Astrocyte of the cerebellum (primary cell): ENCODE results near the gene UGT1A8.

ENCODE experiments used
- DNase-seq: peaks from one replicate; pipeline ENCODE4 v3.0.0-alpha.2; 2011; ENCODE audit warnings: low read depth
- H3K4me3 ChIP-seq: 2 replicates; pipeline ENCODE4 v1.5.1; 2011; ENCODE audit warnings: mild to moderate bottlenecking, low read depth, low read length, moderate library complexity
- in situ Hi-C: cut with HindIII; loops from 2 replicates; pipeline ENCODE4 v1.10.0; 2017; ENCODE audit warnings: low sequenced_read_pairs
- TF ChIP-seq, protein P1 (sequence below): IDR thresholded peaks from 2 replicates; pipeline ENCODE4 v1.5.1; 2012; ENCODE audit warnings: low read length, low read depth, moderate library complexity, mild to moderate bottlenecking; ENCODE audit errors: missing control alignments

The UGT1A8 gene

DNA sequence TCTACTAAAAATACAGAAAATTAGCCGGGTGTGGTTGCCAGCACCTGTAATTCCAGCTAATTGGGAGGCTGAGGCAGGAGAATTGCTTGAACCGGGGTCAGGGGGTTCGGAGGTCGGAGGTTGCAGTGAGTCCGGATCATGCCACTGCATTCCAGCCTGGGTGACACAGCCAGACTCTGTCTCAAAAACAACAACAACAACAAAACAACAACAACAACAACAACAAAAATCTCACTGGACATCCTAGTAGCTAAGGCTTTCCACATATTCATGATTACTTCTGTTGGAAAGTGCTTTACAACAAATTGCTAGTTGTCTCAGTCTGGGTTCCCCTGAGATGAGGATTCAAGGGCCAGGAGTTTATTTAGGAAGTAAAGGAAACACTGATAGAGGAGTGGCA is 156.4 kb downstream of the UGT1A8 start:
- in situ Hi-C loops: no loop called here
- no peak overlapping the region for H3K4me3 ChIP-seq
- TF ChIP-seq, protein P1, sequence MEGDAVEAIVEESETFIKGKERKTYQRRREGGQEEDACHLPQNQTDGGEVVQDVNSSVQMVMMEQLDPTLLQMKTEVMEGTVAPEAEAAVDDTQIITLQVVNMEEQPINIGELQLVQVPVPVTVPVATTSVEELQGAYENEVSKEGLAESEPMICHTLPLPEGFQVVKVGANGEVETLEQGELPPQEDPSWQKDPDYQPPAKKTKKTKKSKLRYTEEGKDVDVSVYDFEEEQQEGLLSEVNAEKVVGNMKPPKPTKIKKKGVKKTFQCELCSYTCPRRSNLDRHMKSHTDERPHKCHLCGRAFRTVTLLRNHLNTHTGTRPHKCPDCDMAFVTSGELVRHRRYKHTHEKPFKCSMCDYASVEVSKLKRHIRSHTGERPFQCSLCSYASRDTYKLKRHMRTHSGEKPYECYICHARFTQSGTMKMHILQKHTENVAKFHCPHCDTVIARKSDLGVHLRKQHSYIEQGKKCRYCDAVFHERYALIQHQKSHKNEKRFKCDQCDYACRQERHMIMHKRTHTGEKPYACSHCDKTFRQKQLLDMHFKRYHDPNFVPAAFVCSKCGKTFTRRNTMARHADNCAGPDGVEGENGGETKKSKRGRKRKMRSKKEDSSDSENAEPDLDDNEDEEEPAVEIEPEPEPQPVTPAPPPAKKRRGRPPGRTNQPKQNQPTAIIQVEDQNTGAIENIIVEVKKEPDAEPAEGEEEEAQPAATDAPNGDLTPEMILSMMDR: no peak
- DNase-seq: no peak

DNA sequence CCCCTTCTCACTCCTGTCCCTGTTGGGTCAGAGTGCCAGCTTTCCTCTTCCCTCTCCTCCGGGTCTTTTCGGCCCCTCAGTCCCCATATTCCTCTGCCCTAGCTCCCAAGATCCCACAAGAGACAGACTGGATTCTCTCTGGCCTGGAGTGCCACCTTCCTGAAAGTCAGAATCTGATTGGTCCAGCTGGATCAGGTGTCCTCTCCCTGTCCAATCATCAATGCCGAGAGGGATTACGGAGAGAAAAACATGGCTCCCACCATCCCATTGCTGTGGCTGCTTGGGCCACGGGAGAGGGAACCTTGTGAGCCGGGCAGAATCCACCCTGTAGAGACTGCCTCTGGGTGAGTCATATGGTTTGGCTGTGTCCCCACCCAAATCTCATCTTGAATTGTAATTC is 158.0 kb downstream of the UGT1A8 start:
- TF ChIP-seq, protein P1: no peak
- no peak overlapping the region for H3K4me3 ChIP-seq
- in situ Hi-C loops: no loop called here
- no peak for DNase-seq

DNA sequence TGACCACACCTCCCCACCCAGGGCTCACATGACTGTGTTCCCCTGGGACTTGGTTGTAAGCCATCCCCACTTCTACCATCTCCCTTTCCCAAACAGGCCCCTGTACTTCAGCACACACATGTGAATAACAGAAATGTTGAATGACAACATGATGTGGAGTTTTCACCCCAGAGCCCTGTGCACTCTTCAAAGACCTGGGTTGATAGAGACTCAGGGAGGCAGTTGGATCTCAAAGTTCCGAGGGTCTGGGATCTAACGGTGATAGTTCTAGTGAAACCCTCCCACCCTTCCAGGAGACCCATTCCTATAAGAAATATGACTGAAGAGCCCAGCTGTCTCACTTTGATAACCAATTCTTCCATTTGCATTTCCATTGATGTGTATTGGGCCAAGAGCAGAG is 160.6 kb downstream of the UGT1A8 start, which contains the start of gene MROH2A:
Gene MROH2A (plus strand): TSS at position 301 of the 400 bp plus-strand sequence. CDS start 1,029 bp downstream, outside the sequence.
- H3K4me3 ChIP-seq: no peak within 1 kb of the TSS
- TF ChIP-seq, protein P1: no peak
- DNase-seq: no peak
- in situ Hi-C loops: no loop called here

DNA sequence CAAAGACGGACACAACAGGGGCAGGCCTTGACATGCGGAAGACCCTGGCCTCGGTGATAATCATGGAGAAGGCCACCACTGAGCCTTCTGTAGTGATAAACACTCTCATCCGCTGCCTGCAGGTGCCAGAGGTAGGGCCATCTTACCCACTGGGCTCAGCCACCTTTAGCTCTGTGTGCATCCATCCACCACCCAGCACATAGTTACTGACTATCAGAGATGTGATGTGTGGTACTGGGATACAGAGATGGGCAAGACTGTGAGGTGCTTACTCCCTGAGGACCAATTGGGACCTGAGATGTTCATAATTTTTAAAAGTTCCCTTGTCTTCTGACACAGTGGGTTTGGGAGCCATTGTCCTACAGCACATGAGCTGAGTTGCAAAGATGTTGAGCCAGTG is 162.3 kb downstream of the UGT1A8 start:
- in situ Hi-C loops: no loop called here
- TF ChIP-seq, protein P1: no peak
- no peak for DNase-seq
- H3K4me3 ChIP-seq: no peak overlapping the region

DNA sequence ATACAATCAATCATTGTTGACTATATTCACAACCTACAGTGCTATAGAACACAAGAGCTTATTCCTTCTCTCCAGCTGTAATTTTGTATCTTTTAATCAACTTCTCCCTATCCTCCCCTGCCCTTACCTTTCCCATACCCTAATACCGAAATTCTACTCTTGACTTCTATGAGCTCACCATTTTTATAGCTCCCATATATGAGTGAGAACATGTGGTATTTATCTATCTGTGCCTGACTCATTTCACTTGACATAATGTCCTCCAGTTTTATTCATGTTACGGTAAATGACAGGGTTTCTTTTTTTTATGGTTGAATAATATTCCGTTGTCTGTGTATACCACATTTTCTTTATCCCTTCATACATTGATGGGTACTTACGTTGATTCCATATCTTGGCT is 163.3 kb downstream of the UGT1A8 start:
- no peak overlapping the region for H3K4me3 ChIP-seq
- in situ Hi-C loops: no loop called here
- TF ChIP-seq, protein P1: no peak
- no peak for DNase-seq

DNA sequence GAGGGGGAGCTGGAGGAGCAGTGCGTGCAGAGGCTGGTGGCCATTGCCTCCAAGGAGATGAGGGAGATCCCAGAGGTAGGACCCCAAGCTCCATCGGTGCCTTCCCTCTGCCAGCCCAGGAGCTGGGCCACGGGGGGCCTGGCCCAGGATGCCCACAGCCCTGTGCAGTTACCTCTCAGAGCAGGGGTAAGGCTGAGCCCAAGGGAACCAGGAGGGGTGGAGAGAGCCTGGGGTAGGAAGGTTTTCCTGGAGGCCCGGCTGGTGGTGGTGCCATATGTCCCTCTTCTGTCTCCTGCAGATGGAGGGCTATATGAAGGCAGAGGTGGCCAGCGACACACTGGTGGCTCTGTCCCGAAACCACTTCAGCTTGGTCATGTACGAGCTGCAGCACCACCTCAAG is 172.1 kb downstream of the UGT1A8 start:
- TF ChIP-seq, protein P1: no peak
- in situ Hi-C loops: no loop called here
- no peak for DNase-seq
- H3K4me3 ChIP-seq: no peak overlapping the region
